ENCODE results near the gene ANKRD2.

Gene ANKRD2

DNA sequence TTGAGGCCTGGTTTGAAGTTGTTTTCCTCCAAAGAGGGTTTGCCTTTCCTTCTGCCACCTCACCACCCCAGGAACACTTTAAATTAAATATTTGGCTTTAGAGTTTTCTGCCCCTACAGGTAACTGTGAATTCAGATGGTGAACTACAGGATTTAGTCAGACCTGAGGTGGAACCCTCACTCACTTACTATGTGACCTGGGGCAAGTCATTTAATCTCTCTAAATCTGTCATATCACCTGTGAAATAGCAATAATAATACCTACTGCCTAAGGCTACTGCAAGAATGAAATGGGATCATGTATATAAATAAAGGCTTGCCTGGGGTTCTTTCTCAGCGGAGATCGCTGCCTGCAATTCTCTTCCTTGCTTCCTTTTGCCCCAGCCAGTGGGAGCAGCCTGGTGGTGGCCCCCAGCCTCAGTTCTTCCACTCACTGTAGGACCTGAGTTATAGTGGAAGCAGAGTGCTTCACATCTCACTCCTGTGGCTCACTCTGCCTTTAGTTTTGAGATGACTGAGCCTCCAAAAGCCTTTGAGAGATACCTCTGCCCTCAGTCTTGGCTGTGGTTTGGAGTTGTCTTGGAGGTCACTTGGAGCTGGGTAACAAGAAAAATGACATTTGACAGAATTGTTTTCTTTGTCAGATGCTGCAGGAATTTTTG is 6.1 kb upstream of the ANKRD2 start:
- H3K4me2 ChIP-seq: no peak overlapping the region
- H4K20me1 ChIP-seq (ENCODE audit: insufficient read depth): no peaks in the 10 kb centered on the region
- no peaks in the 10 kb centered on the region for H3K27me3 ChIP-seq (ENCODE audit: insufficient read depth, low read depth)
- H3K27ac ChIP-seq: no peak overlapping the region
- no peaks in the 10 kb centered on the region for H3K4me1 ChIP-seq (ENCODE audit: low read depth, poor library complexity, severe bottlenecking)
- no peak overlapping the region for H3K9ac ChIP-seq
- no peaks in the 10 kb centered on the region for H3K36me3 ChIP-seq (ENCODE audit: insufficient read depth)
- no peak overlapping the region for H2AFZ ChIP-seq (ENCODE audit: low read depth)
- H3K79me2 ChIP-seq (ENCODE audit: insufficient read depth, low read depth): no peaks in the 10 kb centered on the region
- no peak overlapping the region for H3K4me3 ChIP-seq (IDR thresholded peaks at IDR 0.05; ENCODE audit: insufficient read depth, low read depth, low read length)
- TF ChIP-seq CTCF (conservative IDR thresholded peaks at IDR 0.05; ENCODE audit: low read depth, low read length): no peak

- no peaks in the 10 kb centered on the region for H3K27me3 ChIP-seq (ENCODE audit: insufficient read depth, low read depth)
- no peaks in the 10 kb centered on the region for H4K20me1 ChIP-seq (ENCODE audit: insufficient read depth)
- no peak overlapping the region for H3K4me3 ChIP-seq (IDR thresholded peaks at IDR 0.05; ENCODE audit: insufficient read depth, low read depth, low read length)
- H3K36me3 ChIP-seq (ENCODE audit: insufficient read depth): no peaks in the 10 kb centered on the region
- no peak overlapping the region for H3K27ac ChIP-seq
- H2AFZ ChIP-seq (ENCODE audit: low read depth): no peak overlapping the region
- no peak for TF ChIP-seq CTCF (conservative IDR thresholded peaks at IDR 0.05; ENCODE audit: low read depth, low read length)
- H3K79me2 ChIP-seq (ENCODE audit: insufficient read depth, low read depth): no peaks in the 10 kb centered on the region
- no peaks in the 10 kb centered on the region for H3K4me1 ChIP-seq (ENCODE audit: low read depth, poor library complexity, severe bottlenecking)
- H3K4me2 ChIP-seq: no peak overlapping the region
- no peak overlapping the region for H3K9ac ChIP-seq
Measured at GRCh38 chr10:97567891-97568290, 4.7 kb upstream of the ANKRD2 start.

- Histone ChIP-seq H2AFZ (ENCODE audit: low read depth) (no peak overlapping the region), H3K4me1 (ENCODE audit: low read depth, poor library complexity, severe bottlenecking) (no peaks in the 10 kb centered on the region), H3K79me2 (ENCODE audit: insufficient read depth, low read depth) (no peaks in the 10 kb centered on the region), H3K27me3 (ENCODE audit: insufficient read depth, low read depth) (no peaks in the 10 kb centered on the region), H3K9ac (no peak overlapping the region), H3K36me3 (ENCODE audit: insufficient read depth) (no peaks in the 10 kb centered on the region), H3K27ac (no peak overlapping the region), H3K4me3 (IDR thresholded peaks at IDR 0.05; ENCODE audit: insufficient read depth, low read depth, low read length) (no peak overlapping the region), H3K4me2 (no peak overlapping the region), H4K20me1 (ENCODE audit: insufficient read depth) (no peaks in the 10 kb centered on the region)
- TF ChIP-seq CTCF (conservative IDR thresholded peaks at IDR 0.05; ENCODE audit: low read depth, low read length): no peak
Measured at GRCh38 chr10:97570146-97570788, 2.3 kb upstream of the ANKRD2 start.

DNA sequence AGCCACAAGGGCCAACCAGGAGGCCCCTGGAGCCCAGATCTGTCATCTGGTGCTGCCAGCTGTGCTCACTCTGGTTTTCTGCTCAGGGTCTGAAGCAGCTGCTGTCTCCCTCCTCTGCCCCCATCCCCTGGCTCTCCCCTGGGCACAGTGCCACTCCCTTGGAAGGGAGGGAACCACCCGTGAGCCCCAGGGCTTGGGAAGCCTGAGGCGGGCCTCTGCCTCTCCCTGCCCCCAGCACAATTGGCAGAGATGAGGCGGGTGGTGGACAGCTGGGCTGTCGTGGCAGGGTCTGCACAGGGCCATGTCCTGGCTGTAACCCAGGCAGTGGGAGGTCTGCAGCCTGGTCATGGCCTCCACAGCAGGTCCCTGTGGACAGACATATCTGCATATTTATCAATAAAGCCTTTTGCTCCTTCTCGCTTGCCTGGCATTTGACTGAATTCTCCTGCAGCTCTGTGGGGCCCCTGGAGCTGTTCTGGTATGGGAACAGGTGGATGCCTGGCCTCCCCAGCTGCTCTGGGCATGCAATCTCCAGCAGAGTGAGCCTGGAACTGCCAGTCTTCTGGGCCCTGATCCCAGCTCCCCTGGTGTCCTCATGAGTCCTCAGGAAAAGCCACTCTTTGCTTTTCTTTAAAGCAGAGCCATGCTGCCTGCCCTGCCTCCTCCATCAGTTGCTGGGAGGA is 1.6 kb upstream of the ANKRD2 start:
- Histone ChIP-seq H2AFZ (ENCODE audit: low read depth) (no peak overlapping the region), H3K9ac (no peak overlapping the region), H3K4me1 (ENCODE audit: low read depth, poor library complexity, severe bottlenecking) (no peaks in the 10 kb centered on the region), H3K27ac (no peak overlapping the region), H3K36me3 (ENCODE audit: insufficient read depth) (no peaks in the 10 kb centered on the region), H3K4me2 (no peak overlapping the region), H3K79me2 (ENCODE audit: insufficient read depth, low read depth) (no peaks in the 10 kb centered on the region), H3K27me3 (ENCODE audit: insufficient read depth, low read depth) (no peaks in the 10 kb centered on the region), H3K4me3 (IDR thresholded peaks at IDR 0.05; ENCODE audit: insufficient read depth, low read depth, low read length) (no peak overlapping the region), H4K20me1 (ENCODE audit: insufficient read depth) (no peaks in the 10 kb centered on the region)
- no peak for TF ChIP-seq CTCF (conservative IDR thresholded peaks at IDR 0.05; ENCODE audit: low read depth, low read length)
